RWPE2 (cell line): ENCODE measurements around the gene TACC2.

Source experiments
- ATAC-seq: fragments of 200-7000 bp; cut with Tn5 transposase; 3 replicates; pipeline ENCODE4 v1.9.1; 2021; ENCODE audit warnings: low read depth
- DNase-seq: peaks from one replicate; pipeline ENCODE4 v3.0.0-alpha.2; 2020; ENCODE audit warnings: low spot score
- H3K27ac ChIP-seq: fragments of 450-650 bp; 2 replicates; pipeline ENCODE4 v1.5.1; 2017; ENCODE audit warnings: mild to moderate bottlenecking; ENCODE audit not compliant: poor library complexity, severe bottlenecking
- H3K27me3 ChIP-seq: fragments of 250-450 bp; sonication (Bioruptor Pico); 2 replicates; pipeline ENCODE4 v1.5.1; 2021; ENCODE audit warnings: mild to moderate bottlenecking, moderate library complexity; ENCODE audit not compliant: insufficient read depth, poor library complexity, severe bottlenecking
- H3K36me3 ChIP-seq: fragments of 250-450 bp; sonication (Bioruptor Pico); 2 replicates; pipeline ENCODE4 v1.5.1; 2020; ENCODE audit warnings: low read depth, mild to moderate bottlenecking, moderate library complexity
- H3K4me1 ChIP-seq: fragments of 250-450 bp; sonication (Bioruptor Pico); 2 replicates; pipeline ENCODE4 v1.5.1; 2021; ENCODE audit warnings: mild to moderate bottlenecking, moderate library complexity; ENCODE audit not compliant: insufficient read depth, poor library complexity, severe bottlenecking
- H3K4me3 ChIP-seq: fragments of 250-450 bp; sonication (Bioruptor Pico); 2 replicates; pipeline ENCODE4 v1.5.1; 2021; ENCODE audit warnings: mild to moderate bottlenecking, moderate library complexity; ENCODE audit not compliant: severe bottlenecking
- H3K9me3 ChIP-seq: fragments of 250-450 bp; sonication (Bioruptor Pico); 2 replicates; pipeline ENCODE4 v1.5.1; 2021; ENCODE audit warnings: mild to moderate bottlenecking, moderate library complexity; ENCODE audit not compliant: severe bottlenecking
- TF ChIP-seq, protein P1 (sequence below): fragments of 450-650 bp; IDR thresholded peaks from one replicate; pipeline ENCODE4 v1.5.1; 2017; ENCODE audit warnings: mild to moderate bottlenecking, moderate library complexity; ENCODE audit not compliant: poor library complexity, severe bottlenecking

Gene TACC2

DNA sequence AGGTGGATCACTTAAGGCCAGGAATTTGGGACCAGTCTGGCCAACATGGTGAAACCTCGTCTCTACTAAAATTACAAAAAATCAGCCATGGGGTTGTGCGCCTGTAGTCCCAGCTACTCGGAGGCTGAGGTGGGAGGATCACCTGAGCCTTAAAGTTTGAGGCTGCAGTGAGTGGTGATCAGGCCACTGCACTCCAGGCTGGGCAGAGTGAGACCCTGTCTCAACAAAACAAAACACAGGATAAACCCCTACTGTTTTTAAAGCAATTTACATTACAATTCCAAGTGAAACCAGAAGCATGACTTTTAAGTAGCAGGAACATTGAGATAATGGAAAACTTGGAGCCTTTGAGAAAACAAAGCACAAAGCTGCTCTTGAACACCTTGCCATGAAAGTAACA lies 189.7 kb downstream of the TACC2 start:
- Histone ChIP-seq H3K4me1 (peaks cover 24% of the 10 kb centered on the region), H3K4me3 (no peak overlapping the region), H3K27me3 (no peaks in the 10 kb centered on the region), H3K27ac (no peak overlapping the region), H3K9me3 (no peaks in the 10 kb centered on the region), H3K36me3 (no peaks in the 10 kb centered on the region)
- DNase-seq (no peak), ATAC-seq (no peak)
- TF ChIP-seq, protein P1, sequence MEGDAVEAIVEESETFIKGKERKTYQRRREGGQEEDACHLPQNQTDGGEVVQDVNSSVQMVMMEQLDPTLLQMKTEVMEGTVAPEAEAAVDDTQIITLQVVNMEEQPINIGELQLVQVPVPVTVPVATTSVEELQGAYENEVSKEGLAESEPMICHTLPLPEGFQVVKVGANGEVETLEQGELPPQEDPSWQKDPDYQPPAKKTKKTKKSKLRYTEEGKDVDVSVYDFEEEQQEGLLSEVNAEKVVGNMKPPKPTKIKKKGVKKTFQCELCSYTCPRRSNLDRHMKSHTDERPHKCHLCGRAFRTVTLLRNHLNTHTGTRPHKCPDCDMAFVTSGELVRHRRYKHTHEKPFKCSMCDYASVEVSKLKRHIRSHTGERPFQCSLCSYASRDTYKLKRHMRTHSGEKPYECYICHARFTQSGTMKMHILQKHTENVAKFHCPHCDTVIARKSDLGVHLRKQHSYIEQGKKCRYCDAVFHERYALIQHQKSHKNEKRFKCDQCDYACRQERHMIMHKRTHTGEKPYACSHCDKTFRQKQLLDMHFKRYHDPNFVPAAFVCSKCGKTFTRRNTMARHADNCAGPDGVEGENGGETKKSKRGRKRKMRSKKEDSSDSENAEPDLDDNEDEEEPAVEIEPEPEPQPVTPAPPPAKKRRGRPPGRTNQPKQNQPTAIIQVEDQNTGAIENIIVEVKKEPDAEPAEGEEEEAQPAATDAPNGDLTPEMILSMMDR: no peak

DNA sequence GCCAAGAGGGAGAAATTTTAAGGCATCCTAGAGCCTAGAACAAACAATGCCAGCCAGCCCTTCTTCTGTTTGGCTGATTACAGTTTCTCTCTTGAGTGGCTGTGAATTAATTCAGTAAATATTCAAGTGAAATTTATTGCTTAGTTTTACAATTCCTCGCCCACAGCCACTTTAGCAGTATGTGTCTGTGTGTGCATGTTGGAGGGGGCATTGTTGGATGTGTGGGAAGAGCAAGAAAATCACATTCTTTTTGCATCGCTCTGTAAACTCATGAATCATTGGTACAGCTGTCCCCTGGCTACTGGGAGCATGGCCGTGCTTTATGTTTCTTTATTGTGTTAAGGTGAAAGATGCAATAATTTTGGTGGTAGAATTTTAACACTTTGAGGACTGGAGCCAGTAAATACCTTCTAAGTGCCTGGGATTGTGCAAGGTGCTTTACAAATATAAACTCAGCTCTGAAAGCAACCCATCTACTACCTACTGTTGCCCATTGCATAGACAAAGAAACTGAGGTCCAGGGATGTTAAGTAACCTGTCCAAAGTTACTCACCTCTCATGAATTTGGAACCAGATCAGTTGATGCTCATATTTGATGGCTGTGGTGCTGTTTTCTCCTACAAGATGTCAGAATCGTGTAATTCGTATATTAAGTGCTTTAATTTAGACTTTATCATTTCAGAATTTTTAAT lies 192.2 kb downstream of the TACC2 start:
- TF ChIP-seq, protein P1: no peak
- Histone ChIP-seq H3K4me3 (no peak overlapping the region), H3K27me3 (no peaks in the 10 kb centered on the region), H3K9me3 (no peaks in the 10 kb centered on the region), H3K36me3 (peaks cover 8% of the 10 kb centered on the region), H3K27ac (peak overlapping the region; percentile 5), H3K4me1 (peaks cover 24% of the 10 kb centered on the region)
- no peak for DNase-seq
- ATAC-seq: peak; percentile 57

DNA sequence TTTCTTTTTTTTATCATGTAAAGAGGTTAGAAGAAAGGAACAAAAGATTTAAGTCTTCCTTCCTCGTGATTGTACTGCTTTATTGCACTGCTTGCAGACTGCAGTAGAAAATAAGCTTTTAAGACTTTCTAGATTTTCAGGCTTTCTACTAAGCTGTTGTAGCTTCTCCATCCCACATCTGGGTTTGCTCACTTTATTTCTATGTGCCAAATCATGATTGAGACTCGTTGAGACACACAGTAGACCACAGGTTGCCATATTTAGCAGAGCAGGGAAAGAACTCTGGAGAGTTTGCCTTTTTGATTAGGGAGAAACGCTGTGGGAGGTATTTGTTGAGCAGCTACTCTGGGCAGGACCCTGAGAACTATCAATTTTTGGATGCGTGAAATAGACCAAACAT lies 192.9 kb downstream of the TACC2 start:
- no peaks in the 10 kb centered on the region for H3K27me3 ChIP-seq
- TF ChIP-seq, protein P1: no peak
- ATAC-seq (no peak), DNase-seq (no peak)
- peaks cover 24% of the 10 kb centered on the region for H3K4me1 ChIP-seq
- H3K4me3 ChIP-seq: no peak overlapping the region
- H3K36me3 ChIP-seq: peaks cover 10% of the 10 kb centered on the region
- H3K27ac ChIP-seq: peak overlapping the region; percentile 48
- H3K9me3 ChIP-seq: no peaks in the 10 kb centered on the region

DNA sequence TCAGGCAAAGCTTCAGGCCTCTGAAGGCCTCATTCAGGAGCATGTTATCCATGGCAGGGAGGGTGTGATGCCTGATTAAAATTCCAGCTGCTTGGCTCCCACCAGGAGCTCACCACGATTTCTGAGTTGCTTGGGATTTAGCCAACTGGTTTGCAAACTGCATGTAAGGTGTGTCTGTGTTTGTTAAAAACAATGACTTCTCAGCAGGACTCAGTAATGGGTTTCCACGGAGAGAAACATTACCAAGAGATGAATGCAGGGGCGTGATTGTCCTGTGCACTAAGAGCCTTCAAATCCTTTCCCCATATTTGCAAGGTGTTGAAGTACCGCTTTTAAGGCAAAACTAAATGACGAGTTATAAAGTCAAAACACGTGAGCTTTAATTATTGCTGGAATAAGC lies 193.3 kb downstream of the TACC2 start:
- H3K36me3 ChIP-seq: peaks cover 10% of the 10 kb centered on the region
- H3K27me3 ChIP-seq: no peaks in the 10 kb centered on the region
- H3K4me3 ChIP-seq: no peak overlapping the region
- DNase-seq (no peak), ATAC-seq (no peak)
- TF ChIP-seq, protein P1: no peak
- H3K27ac ChIP-seq: peak overlapping the region; percentile 48
- H3K9me3 ChIP-seq: no peaks in the 10 kb centered on the region
- peaks cover 24% of the 10 kb centered on the region for H3K4me1 ChIP-seq

DNA sequence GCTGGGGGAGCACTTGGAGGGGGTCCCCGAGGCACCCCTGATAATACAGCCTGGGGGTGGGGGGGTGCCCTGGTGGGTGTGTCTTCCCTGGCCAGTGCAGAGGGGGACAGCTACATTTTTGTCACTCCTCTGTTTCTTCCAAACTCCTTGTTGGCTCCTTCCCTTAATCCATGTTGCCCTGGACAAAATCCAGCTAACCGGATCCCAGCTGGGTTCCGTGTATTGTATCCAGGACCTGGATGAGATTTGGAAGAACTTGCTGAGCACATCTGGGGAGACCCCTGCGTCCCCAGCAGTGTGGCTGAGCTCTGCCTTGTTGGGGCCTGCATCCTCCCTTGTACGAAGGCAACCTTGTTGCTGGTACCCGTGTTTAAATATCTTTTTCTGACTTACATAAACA lies 195.3 kb downstream of the TACC2 start:
- Histone ChIP-seq H3K27me3 (no peaks in the 10 kb centered on the region), H3K4me1 (peaks cover 24% of the 10 kb centered on the region), H3K9me3 (no peaks in the 10 kb centered on the region), H3K4me3 (no peak overlapping the region), H3K36me3 (peaks cover 10% of the 10 kb centered on the region), H3K27ac (no peak overlapping the region)
- TF ChIP-seq, protein P1: no peak
- no peak for ATAC-seq
- no peak for DNase-seq
